Chondrocyte (in vitro differentiated cells): ENCODE results near the gene PTH2R. TPM values are rescaled to one million over a fixed set of nuclear protein-coding genes. Genes with fewer than 3 reads are reported as not detected.
"Not testable (repeated sequence)": the region's sequence is repeated elsewhere in the genome, so short reads cannot be mapped to it uniquely, and the experiment has no call there.

Experiments
- DNase-seq: peaks from one replicate; pipeline ENCODE4 v3.0.0; 2021; ENCODE audit warnings: mixed read lengths, low spot score
- H3K27ac Mint-ChIP-seq: one replicate; pipeline ENCODE4 v1.8.0; 2021; ENCODE audit warnings: mild to moderate bottlenecking, moderate library complexity, mixed read lengths; ENCODE audit not compliant: unreplicated experiment
- H3K27me3 Mint-ChIP-seq: 2 replicates; pipeline ENCODE4 v1.8.0; 2021; ENCODE audit warnings: low read depth, mixed read lengths
- H3K36me3 Mint-ChIP-seq: 2 replicates; pipeline ENCODE4 v1.8.0; 2021; ENCODE audit warnings: low read depth, mixed read lengths
- H3K4me1 Mint-ChIP-seq: 2 replicates; pipeline ENCODE4 v1.8.0; 2021; ENCODE audit warnings: low read depth, mild to moderate bottlenecking, mixed read lengths
- H3K4me3 Mint-ChIP-seq: one replicate; pipeline ENCODE4 v1.8.0; 2021; ENCODE audit warnings: mild to moderate bottlenecking, moderate library complexity, mixed read lengths; ENCODE audit not compliant: unreplicated experiment
- H3K9me3 Mint-ChIP-seq: 2 replicates; pipeline ENCODE4 v1.8.0; 2021; ENCODE audit warnings: low read depth, mixed read lengths
- CTCF ChIP-seq: fragments of 200-600 bp; sonication (generic); IDR thresholded peaks from 2 replicates; pipeline ENCODE4 v1.5.0; 2021; ENCODE audit warnings: antibody characterized with exemption, mild to moderate bottlenecking, moderate library complexity
- total RNA-seq: library from RNA; stranded (reverse); gene quantifications from 3 replicates; pipeline ENCODE4 v1.2.1, GENCODE V29; 2021

PTH2R gene
- total RNA-seq, 1 donor from 2014 or later: not detected

GRCh38 chr2:208370881-208371633, 35.5 kb upstream of the PTH2R start:
- H3K36me3 Mint-ChIP-seq: peaks cover 2% of the 10 kb centered on the region
- H3K9me3 Mint-ChIP-seq: peaks cover 1% of the 10 kb centered on the region
- peaks cover 11% of the 10 kb centered on the region for H3K27me3 Mint-ChIP-seq
- H3K4me3 Mint-ChIP-seq: no peak overlapping the region
- DNase-seq: no peak
- no peak for TF ChIP-seq CTCF
- peaks cover 3% of the 10 kb centered on the region for H3K4me1 Mint-ChIP-seq
- no peak overlapping the region for H3K27ac Mint-ChIP-seq

GRCh38 chr2:208371634-208371935, 35.0 kb upstream of the PTH2R start:
- peaks cover 2% of the 10 kb centered on the region for H3K36me3 Mint-ChIP-seq
- DNase-seq: no peak
- TF ChIP-seq CTCF: no peak
- H3K27me3 Mint-ChIP-seq: peaks cover 11% of the 10 kb centered on the region
- no peak overlapping the region for H3K4me3 Mint-ChIP-seq
- no peak overlapping the region for H3K27ac Mint-ChIP-seq
- peaks cover 3% of the 10 kb centered on the region for H3K4me1 Mint-ChIP-seq
- no peaks in the 10 kb centered on the region for H3K9me3 Mint-ChIP-seq

GRCh38 chr2:208373460-208374089, 33.0 kb upstream of the PTH2R start:
- no peak for DNase-seq
- Mint-ChIP-seq H3K27ac (no peak overlapping the region), H3K9me3 (no peaks in the 10 kb centered on the region), H3K4me1 (peaks cover 3% of the 10 kb centered on the region), H3K27me3 (peaks cover 11% of the 10 kb centered on the region), H3K4me3 (no peak overlapping the region), H3K36me3 (peaks cover 2% of the 10 kb centered on the region)
- peak; percentile 87 for TF ChIP-seq CTCF

- Mint-ChIP-seq H3K4me1 (no peaks in the 10 kb centered on the region), H3K9me3 (no peaks in the 10 kb centered on the region), H3K27ac (no peak overlapping the region), H3K27me3 (peaks cover 19% of the 10 kb centered on the region), H3K4me3 (no peak overlapping the region), H3K36me3 (peaks cover 2% of the 10 kb centered on the region)
- DNase-seq: no peak
- no peak for TF ChIP-seq CTCF
These were observed 31.0 kb upstream of the PTH2R start for GRCh38 chr2:208375491-208376068.

GRCh38 chr2:208377344-208377860, 29.2 kb upstream of the PTH2R start:
- H3K4me3 Mint-ChIP-seq, H3K27ac Mint-ChIP-seq, H3K36me3 Mint-ChIP-seq, H3K4me1 Mint-ChIP-seq, H3K9me3 Mint-ChIP-seq, DNase-seq: not testable (repeated sequence)
- H3K27me3 Mint-ChIP-seq: peaks cover 32% of the 10 kb centered on the region
